SK-N-DZ (cell line): ENCODE measurements around the gene RAB11FIP3.

Experiments used
- DNase-seq: peaks from one replicate; pipeline ENCODE4 v3.0.0-alpha.2; 2015; ENCODE audit warnings: low spot score

RAB11FIP3 gene

GRCh38 chr16:552171-552570, 126.7 kb downstream of the RAB11FIP3 start:
- DNase-seq = no peak

GRCh38 chr16:553601-554296, 128.3 kb downstream of the RAB11FIP3 start:
- DNase-seq = no peak

GRCh38 chr16:554297-554621, 128.8 kb downstream of the RAB11FIP3 start:
- DNase-seq = no peak

GRCh38 chr16:554640-555365, 129.4 kb downstream of the RAB11FIP3 start:
- DNase-seq = no peak

GRCh38 chr16:555528-556473, 130.4 kb downstream of the RAB11FIP3 start:
- DNase-seq = no peak

GRCh38 chr16:556474-557173, 131.2 kb downstream of the RAB11FIP3 start:
- DNase-seq = no peak

GRCh38 chr16:557463-558297, 132.2 kb downstream of the RAB11FIP3 start:
- DNase-seq = no peak

- no peak for DNase-seq
These were observed 133.0 kb downstream of the RAB11FIP3 start for GRCh38 chr16:558298-559020.

- no peak for DNase-seq
These were observed 133.6 kb downstream of the RAB11FIP3 start for GRCh38 chr16:559021-559380.

GRCh38 chr16:559411-560203, 134.2 kb downstream of the RAB11FIP3 start:
- no peak for DNase-seq

- DNase-seq = no peak
These were observed 134.8 kb downstream of the RAB11FIP3 start, which contains the start of gene PRR35 for GRCh38 chr16:560204-560700. Gene PRR35, plus strand, starts transcription at chr16:560394. Its CDS starts 2,901 bp downstream, at chr16:563295.

- no peak for DNase-seq
These were observed 135.4 kb downstream of the RAB11FIP3 start for GRCh38 chr16:560701-561412.

GRCh38 chr16:561413-561794, 136.0 kb downstream of the RAB11FIP3 start:
- no peak for DNase-seq

- DNase-seq = no peak
These were observed 136.8 kb downstream of the RAB11FIP3 start for GRCh38 chr16:561957-562938.

- no peak for DNase-seq
These were observed 137.7 kb downstream of the RAB11FIP3 start for GRCh38 chr16:563072-563644.

GRCh38 chr16:564690-565418, 139.4 kb downstream of the RAB11FIP3 start:
- no peak for DNase-seq
